Esophagus mucosa (tissue), 1 donor: Measurements from ENCODE around the gene PAGE2B. TPM values are rescaled to one million over a fixed set of nuclear protein-coding genes. Genes with fewer than 3 reads are reported as not detected.
"Not testable (repeated sequence)": the region's sequence is repeated elsewhere in the genome, so short reads cannot be mapped to it uniquely, and the experiment has no call there.

Experiments used
- ATAC-seq: fragments of 200-7000 bp; cut with Tn5 transposase; one replicate; pipeline ENCODE4 v1.9.1; 2020
- total RNA-seq: library from RNA; stranded (reverse); gene quantifications from one replicate; pipeline ENCODE4 v1.2.4, GENCODE V29; 2023
- donor health status: DM: yes; HTN: yes; CAD: no.

Gene PAGE2B
- not detected for total RNA-seq

DNA sequence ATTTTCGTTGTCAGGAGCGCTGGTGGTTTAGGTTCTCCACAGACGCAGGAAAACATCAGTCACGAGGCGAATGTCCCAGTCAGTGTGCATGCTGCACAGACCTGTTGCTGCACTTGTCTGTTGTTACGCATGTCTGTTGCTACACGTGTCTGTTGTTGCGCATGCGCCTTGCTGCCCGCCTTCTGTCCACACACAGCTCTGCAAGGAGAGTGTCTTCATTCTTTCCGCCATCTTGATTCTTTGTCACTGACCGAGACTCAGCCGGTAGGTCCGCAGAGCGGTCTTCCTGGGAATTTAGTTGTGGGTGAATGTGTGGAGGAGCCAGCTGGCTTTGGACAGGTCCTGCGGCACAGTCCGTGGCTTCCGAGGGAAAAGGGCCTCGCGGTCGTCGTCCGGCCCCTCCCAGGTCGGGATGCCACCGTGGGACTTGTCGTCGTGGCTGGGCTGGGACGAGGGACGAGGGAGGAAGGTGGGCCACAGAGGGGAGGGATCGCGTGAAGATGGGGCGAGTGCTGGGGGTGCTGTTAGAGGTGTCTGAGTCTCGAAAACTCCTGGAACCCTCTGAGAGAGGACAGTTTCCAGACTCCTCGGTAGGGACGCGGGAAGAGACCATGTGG lies at the start of gene PAGE2B:
Gene PAGE2B (plus strand): TSS at position 180 of the 617 bp plus-strand sequence. CDS start 1,012 bp downstream, outside the sequence.
- ATAC-seq, result no peak

DNA sequence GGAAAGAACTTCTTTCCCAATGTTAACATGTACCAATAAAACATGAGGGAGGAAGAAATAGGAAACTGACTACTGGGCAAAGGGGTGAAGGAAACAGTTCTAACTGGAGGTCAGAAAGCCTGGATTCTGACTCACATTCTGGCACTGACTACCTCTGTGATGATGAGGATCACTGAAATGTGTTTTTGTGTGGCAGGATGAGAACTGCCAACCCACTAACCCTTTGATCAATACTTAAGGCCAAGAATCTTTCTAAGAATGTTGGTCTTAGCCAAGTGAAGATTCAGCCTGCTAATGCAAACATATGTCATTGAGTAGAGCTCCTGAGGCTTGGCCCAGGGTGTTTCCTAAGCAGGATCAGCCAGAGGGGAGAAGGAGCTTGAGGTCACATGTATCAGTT lies 48.7 kb upstream of the PAGE2B start:
- no peak for ATAC-seq

- ATAC-seq, result no peak
These were observed 48.0 kb upstream of the PAGE2B start for GRCh38 chrX:55026840-55027239.

GRCh38 chrX:55028040-55028439 lies 46.8 kb upstream of the PAGE2B start:
- ATAC-seq, result no peak

DNA sequence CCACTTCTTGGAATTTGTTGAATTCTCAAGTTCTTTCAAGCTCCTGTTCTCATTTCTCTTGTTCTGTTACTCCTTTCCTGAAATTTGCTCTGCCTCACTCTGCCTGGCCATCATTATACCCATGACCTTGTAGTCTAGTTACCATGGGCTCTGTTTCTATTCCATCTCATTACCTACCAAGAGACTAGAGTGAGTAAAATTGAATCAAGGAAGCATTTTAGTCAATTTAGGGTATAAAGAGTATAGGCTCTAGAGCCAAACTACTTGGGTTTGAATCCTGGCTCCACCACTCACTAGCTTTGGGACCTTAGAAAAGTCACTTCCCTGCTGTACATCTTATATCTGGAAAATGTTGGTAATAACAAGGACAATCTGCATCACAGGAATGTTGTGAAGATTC lies 46.2 kb upstream of the PAGE2B start:
- ATAC-seq, result no peak

- no peak for ATAC-seq
These were observed 45.5 kb upstream of the PAGE2B start for GRCh38 chrX:55029291-55029690.

DNA sequence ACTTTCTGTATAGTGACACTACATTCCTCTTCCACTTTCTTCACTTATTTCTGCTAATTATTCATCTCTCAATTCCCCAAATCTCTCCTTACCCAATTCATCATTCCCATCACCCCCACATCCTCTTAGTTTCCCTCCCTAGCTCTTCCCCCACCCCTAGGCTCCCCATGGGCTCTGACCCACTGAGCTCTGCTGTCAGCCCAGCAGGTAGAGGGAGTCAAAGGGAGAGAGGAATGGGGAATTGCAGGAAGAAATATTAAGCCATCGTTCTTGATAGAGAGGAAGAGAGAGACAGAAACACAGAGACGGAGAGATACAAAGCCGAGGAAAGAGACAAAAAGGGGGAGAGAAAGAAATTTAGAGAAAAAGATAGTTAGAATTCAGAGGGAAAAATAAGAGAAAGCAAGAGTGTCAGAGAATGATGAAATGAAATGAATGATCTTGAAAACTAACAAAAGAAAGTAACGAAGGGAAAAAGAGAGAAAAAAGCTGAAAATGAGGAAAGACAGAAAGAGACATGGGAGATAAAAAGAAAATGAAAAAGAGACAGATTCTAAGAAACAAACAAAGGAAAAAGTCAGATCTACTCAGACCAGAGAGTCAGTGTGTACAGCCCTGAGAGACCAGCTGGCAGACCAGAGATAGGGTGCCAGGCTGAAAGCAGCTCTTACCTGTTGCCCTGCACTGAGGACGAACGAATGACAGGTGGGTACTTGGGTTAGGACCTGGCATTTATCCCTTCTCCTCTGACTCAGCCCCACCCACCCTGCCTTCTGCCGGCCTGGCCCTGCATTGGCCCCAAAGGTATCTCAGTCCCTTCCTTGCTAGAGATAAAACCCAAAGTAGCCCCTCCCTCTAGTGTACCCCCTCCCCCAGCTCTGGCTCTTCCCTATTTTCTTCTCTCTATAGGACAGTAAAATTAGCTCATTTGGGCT lies 44.3 kb upstream of the PAGE2B start, which contains the start of gene ALAS2:
Gene ALAS2 (minus strand): TSS at position 707 of the 935 bp plus-strand sequence. CDS start 4,977 bp downstream, outside the sequence.
- ATAC-seq, result no peak

- ATAC-seq, result no peak
These were observed 41.4 kb upstream of the PAGE2B start for GRCh38 chrX:55033429-55033828.

GRCh38 chrX:55039471-55039870 lies 35.4 kb upstream of the PAGE2B start:
- ATAC-seq, result no peak

DNA sequence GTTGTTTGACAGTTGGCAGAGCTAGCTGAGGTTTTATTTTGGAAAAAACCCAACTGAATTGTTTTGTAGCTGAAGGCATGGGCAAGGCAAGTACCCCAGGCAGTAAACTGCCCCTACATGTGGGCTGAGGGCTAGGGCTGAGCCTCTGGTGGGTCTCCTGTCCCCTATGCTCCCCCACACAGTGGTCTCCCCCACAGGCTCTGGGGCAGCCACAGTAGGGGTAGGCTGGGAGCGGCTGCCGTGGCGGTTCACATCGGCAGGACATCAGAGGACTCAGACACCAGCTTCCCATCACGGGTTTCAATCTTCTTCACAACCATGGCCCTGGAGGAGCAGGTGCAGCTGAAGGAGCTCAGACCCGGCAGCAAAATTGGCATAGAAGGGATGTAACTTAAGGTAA lies 33.3 kb upstream of the PAGE2B start:
- no peak for ATAC-seq

DNA sequence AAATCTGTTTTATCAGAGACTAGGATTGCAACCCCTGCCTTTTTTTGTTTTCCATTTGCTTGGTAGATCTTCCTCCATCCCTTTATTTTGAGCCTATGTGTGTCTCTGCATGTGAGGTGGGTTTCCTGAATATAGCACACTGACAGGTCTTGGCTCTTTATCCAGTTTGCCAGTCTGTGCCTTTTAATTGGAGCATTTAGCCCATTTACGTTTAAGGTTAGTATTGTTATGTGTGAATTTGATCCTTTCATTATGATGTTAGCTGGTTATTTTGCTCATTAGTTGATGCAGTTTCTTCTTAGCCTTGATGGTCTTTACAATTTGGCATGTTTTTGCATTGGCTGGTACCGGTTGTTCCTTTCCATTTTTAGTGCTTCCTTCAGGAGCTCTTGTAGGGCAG lies 24.2 kb upstream of the PAGE2B start:
- not testable (repeated sequence) for ATAC-seq

DNA sequence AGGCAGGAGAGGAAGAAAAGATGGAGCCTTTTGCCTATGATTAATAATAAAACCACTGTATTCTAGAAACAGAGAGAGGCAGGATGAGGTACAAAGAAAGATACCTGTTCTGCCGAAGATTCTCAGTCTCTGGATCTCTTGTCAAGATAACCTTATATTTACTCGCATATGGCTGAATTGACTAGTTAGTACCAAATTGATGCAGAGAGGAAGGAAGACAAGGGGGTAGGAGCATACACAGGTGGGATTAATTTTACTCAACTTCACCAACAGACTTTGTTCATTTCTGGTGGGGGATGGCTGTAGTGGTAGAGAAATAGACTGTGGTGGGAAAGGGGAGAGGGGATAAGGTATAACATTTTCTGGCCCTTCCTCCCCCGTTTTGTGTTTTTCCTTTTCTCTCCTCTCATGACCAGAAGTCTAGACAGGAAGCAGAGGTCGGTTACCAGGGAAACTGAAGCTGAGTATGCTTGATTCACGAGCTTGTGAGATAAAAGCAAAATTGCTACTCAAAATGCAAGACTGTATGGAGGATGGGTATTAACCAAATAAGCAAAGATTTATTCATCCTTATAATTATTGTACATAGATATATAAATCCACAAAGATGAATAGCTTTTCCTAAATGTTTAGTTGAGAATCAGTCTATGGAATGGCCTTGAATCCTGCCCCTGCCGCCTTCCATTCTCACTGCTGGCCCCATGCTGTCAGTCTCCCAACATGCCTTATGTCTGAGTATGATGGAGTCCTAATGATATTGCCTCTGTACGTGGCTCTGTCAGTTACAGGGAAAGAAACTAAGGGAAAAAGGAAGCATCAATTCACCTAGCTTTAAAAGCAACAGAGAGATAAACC lies 17.8 kb upstream of the PAGE2B start:
- no peak for ATAC-seq

DNA sequence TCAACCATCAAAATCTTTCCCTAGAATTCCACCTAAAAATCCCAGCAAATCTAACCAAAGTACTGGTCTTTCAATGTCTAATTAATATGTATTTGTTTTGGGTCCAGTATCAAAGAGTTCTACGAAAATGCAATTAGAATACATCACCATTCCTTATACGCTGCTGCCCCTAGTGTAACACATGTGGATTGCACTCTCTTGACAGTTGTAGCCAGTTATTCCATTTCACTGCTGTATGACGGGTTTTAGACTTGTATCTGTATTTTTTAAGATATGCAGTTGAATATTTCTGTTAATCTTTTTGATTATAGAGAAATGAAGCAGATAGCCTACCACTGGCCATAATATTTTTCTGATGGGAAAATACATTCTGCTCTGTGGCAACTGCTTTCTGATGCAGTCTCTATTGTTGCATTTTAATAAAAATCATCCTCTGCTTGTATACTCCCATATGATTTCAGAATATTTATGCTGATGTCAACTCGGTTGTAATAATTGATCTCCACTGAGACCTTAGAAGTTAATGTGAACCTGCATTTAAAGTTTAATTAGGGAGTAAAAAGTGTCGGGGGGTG lies 17.1 kb upstream of the PAGE2B start:
- ATAC-seq, result peak; percentile 61

DNA sequence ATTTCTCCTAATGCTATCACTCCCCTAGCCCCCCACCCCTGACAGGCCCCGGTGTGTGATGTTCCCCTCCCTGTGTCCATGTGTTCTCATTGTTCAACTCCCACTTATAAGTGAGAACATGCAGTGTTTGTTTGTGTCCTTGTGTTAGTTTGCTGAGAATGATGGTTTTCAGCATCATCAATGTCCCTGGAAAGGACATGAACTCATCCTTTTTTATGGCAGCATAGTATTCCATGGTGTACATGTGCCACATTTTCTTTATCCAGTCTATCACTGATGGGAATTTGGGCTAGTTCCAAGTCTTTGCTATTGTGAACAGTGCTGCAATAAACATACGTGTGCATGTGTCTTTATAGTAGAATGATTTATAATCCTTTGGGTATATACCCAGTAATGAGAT lies 7.7 kb upstream of the PAGE2B start:
- not testable (repeated sequence) for ATAC-seq

DNA sequence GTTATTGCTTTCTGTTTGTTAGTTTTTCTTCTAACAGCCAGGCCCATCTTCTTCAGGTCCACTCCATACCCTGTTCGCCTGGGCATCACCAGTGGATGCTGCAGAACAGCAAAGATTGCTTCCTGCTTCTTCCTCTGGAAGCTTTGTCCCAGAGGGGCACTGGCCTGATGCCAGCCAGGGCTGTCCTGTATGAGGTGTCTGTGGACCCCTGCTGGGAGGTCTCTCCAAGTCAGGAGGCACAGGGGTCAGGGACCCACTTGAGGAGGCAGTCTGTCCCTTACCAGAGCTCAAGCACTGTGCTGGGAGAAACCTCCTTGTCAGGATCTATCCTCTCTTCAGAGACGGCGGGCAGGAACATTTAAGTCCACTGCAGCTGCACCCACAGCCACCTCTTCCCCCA lies 2.5 kb upstream of the PAGE2B start:
- no peak for ATAC-seq

GRCh38 chrX:55088795-55089489 lies 14.1 kb downstream of the PAGE2B start, which contains the start of gene PAGE2:
TSS of gene PAGE2 (plus strand) at chrX:55089018. CDS start at chrX:55090021, 1,003 bp downstream.
- no peak for ATAC-seq

GRCh38 chrX:55098691-55099090 lies 23.9 kb downstream of the PAGE2B start:
- ATAC-seq, result no peak

DNA sequence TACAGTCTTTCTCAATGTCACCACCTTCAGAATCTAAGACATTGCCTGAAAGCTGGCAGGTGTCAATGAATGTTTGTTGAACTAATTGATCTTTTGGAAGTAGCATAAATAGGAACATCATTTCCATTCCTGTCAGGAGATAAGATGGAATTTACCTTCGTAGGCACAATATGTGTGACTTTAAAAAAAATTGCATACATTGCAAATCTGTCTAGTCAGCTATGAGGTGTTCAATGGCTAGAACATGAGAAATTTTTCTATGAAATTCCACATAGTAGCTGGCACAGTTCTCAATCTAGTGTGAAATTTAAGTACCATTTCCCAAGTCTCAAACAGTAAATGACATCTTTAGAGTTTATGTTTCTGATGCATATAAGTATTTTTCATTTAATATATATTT lies 24.3 kb downstream of the PAGE2B start:
- ATAC-seq, result no peak

GRCh38 chrX:55102754-55103153 lies 27.9 kb downstream of the PAGE2B start:
- no peak for ATAC-seq

DNA sequence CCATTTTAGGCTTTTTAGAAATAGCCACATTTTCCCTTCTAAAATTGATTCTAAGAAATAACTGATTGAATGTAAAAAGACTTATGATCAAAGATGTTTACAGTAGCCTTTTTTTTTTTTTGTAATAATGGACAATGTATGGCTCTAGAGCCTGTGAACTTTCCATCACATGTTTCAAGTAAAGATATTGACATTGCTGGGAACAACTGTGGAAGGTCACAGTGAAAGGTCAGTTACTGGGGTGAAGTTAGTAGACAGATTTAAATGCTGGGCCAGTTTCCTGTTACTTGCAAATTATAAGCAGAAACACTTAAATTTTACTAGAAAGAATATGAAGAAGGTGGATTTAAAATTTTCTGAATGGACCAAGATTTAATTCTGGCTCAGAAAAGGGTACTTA lies 32.4 kb downstream of the PAGE2B start:
- ATAC-seq, result no peak

GRCh38 chrX:55107911-55108310 lies 33.1 kb downstream of the PAGE2B start:
- ATAC-seq, result peak; percentile 91

- no peak for ATAC-seq
These were observed 34.5 kb downstream of the PAGE2B start for GRCh38 chrX:55109306-55109705.
